HG03103 (cell line): ENCODE results near the gene BRCA2.
A peak's percentile ranks its signal among the peaks of the same experiment; 100 is the strongest.
"Not testable (repeated sequence)": the region's sequence is repeated elsewhere in the genome, so short reads cannot be mapped to it uniquely, and the experiment has no call there.

Source experiments
- ATAC-seq: cut with Tn5 transposase; IDR thresholded peaks from one replicate; pipeline ENCODE4 v1.9.1; 2021; ENCODE audit warnings: low read depth; ENCODE audit not compliant: unreplicated experiment

BRCA2 gene

DNA sequence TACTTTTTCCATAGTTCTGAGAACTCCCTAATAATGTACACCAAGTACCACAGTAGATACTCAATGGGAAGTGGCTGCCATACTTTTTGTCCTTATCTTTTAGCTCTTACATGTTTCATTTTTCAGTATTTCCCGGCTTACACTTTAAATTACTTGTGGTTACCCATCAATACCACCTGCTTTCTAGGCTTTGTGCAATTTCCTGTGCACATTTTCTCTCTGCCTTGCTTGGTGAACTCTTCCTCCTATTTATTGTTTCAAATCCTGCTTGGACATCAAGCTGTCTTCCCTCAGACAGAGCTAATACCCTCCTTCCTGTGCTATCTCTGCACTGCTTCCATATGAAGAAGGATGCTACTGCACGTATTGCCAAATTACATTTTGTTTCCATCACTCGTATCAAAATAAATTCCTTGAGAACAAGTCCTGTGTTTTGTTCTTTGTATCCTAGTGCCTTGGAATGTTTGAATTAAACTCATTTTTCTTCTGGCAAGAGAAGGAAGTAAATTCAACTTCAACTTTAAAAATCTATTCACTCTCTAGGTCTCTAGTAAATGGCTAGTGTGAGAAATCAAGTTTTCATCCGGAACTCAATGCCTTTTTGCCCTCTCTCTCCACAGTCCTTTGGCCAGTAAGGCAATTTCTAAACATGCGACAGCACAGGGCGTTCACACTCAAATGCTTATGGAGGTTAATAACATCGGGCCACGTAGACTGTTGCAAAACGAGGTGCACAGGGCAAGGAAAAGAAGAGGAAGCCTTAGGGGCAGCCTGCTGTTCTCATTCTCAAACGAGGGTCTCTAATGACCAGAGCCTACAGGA lies 5.8 kb upstream of the BRCA2 start:
- ATAC-seq, result no peak

DNA sequence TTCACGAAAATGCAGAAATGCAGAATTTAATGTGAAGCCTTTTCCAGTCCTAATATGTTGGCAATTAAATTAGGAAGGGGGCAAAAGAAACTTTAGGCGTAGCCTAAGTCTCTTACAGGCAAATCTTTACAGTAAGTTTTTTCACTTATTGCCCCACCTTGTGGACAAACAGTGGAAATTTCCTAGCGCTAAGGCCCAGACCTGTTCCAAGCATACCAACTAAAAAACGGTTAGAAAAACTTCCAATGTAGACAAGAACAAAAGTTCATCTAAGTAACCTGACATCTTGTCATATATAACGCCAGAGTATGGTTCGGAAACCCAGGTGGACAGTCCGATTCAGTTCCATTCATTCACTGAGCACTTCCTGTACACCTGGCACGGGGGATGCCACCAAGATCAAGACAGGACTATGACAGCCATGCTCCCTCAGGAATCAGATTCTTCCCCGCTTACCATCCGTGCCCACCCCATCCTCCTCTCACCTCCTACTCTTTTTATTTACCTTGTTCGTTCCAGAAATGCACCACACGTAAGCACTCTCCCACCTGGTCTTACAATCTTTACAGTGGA lies 5.1 kb upstream of the BRCA2 start:
- ATAC-seq, result no peak

DNA sequence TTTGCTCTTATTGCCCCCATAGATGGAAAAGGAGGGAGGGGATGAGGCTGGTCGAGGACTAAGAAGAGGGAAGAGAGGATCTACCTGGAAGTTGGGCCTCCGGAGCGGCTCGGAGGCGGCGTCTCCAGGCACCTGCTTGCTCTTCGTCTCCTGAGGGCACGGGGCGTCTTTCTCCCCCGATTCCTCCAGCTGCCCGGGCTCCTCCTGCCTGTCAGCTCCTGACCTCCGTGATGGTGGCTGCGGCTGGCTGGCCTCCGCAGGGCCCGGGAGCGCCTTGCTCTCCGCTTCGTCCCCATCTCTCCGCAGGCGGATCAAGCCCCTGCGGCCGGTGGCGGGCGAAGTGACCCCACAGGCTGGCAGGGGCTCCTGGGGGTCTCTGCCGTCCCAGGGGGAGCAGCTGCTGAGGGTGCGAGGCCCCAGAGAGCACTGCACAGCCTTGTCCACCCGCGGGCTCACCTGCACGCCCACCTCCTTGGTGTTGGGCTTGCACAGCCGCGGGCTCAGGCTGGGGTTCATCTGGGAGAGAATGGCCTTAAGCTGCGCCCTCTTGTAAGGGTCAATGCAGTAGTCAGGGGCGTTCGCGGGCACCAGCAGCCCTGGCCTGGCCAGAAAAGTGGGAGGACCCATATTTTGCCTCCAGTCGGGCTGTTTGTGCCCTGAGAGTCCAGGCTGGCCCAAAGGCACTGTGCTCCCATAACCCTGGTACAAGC lies 4.0 kb upstream of the BRCA2 start:
- ATAC-seq, result no peak

GRCh38 chr13:32314271-32315237 lies 754 bp upstream of the BRCA2 start:
- ATAC-seq, result peak; percentile 14

DNA sequence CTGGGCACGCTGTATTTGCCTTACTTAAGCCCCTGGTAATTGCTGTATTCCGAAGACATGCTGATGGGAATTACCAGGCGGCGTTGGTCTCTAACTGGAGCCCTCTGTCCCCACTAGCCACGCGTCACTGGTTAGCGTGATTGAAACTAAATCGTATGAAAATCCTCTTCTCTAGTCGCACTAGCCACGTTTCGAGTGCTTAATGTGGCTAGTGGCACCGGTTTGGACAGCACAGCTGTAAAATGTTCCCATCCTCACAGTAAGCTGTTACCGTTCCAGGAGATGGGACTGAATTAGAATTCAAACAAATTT lies 676 bp downstream of the BRCA2 start:
- ATAC-seq, result peak; percentile 47

DNA sequence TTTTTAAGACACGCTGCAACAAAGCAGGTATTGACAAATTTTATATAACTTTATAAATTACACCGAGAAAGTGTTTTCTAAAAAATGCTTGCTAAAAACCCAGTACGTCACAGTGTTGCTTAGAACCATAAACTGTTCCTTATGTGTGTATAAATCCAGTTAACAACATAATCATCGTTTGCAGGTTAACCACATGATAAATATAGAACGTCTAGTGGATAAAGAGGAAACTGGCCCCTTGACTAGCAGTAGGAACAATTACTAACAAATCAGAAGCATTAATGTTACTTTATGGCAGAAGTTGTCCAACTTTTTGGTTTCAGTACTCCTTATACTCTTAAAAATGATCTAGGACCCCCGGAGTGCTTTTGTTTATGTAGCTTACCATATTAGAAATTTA lies 1.2 kb downstream of the BRCA2 start:
- no peak for ATAC-seq

GRCh38 chr13:32317716-32318465 lies 2.6 kb downstream of the BRCA2 start:
- no peak for ATAC-seq

- no peak for ATAC-seq
Measured at GRCh38 chr13:32320528-32320927, 5.2 kb downstream of the BRCA2 start.

- ATAC-seq, result no peak
Measured at GRCh38 chr13:32323912-32324311, 8.6 kb downstream of the BRCA2 start.

GRCh38 chr13:32330441-32330840 lies 15.1 kb downstream of the BRCA2 start:
- no peak for ATAC-seq

DNA sequence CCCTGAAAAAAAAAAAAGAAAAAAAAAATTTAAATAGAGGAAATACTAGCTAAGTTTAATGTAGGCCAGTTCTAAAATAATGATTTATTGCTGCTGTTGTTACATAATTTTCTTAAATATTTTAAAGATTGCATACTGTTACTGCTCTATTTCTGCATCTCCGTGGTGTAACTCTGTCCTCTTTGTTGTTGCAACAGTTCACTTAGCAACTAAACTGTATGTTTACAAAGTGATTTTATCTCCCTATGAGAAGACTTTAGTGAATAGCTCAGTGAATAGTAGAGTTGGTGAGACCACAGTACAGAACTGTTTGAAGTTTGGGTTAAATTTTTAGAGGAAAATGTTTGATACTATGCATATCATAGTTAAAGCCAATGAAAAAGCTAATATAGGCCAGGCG lies 19.4 kb downstream of the BRCA2 start:
- no peak for ATAC-seq

GRCh38 chr13:32340914-32341313 lies 25.6 kb downstream of the BRCA2 start:
- no peak for ATAC-seq

DNA sequence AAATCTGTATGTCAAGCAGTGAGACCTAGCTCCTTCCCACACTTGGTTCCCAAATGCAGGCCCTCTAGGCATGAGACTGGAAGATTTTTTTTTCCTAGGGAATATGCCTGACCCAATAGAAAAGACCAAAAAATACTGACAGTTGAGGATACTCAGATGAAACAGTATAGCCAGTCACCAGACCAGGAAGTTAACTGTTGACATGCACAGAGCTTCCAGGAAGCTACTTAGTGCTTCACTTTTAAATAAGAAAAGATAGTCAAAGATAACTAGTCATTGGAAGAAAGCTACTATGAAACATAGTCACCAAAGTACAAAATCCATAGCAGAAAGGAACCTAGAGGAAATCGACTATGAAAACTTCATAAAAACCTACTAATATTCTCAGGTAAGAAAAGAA lies 32.3 kb downstream of the BRCA2 start:
- no peak for ATAC-seq

- not testable (repeated sequence) for ATAC-seq
Measured at GRCh38 chr13:32350839-32351441, 35.6 kb downstream of the BRCA2 start.

DNA sequence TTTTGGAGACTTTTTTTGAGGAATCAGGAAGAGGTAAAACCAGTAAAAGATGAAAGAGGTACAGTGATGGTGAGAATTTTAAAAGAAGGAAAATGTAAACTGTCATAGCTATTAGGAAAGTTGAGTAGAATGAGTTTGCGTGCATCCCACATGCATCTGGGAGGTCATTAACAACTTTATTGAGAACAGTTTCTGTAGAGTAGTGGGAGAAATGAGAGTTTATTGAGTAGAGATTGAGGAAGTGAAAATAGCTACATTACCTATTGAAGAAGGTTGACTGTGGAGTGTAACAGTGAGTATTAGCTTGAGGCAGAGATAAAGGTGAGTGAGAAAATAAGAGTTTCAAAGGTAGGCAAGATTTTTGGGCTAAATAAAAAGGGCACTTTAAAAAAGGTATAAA lies 38.7 kb downstream of the BRCA2 start:
- ATAC-seq, result peak; percentile 73

GRCh38 chr13:32355935-32356334 lies 40.6 kb downstream of the BRCA2 start:
- ATAC-seq, result not testable (repeated sequence)

- no peak for ATAC-seq
Measured at GRCh38 chr13:32362574-32362973, 47.3 kb downstream of the BRCA2 start.

- no peak for ATAC-seq
Measured at GRCh38 chr13:32370805-32371204, 55.5 kb downstream of the BRCA2 start.

DNA sequence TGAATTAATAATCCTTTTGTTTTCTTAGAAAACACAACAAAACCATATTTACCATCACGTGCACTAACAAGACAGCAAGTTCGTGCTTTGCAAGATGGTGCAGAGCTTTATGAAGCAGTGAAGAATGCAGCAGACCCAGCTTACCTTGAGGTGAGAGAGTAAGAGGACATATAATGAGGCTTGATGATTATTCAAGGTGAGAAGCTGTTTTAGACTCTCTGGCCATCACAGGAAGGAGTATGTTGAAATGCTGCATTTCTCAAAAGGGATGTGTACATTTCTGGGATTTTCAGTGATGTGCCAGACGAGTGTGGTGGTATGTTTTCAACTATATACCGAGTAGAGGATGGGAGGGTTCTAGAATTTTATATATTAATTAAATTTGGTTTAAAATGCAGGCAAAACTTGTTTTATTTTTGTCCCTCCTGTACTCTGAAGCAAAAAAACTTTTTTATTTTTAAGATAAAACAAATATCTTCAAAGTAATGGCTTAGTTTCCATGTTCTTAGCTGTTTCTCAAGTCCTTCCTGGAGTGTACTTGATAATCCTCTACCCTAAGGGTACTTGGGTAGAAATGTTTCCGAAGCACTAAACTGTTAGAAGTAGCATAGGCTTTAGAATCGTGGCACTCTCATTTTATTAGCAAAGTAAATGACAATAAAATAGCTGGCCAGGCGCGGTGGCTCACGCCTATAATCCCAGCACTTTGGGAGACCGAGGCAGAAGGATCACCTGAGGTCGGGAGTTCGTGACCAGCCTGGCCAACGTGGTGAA lies 61.5 kb downstream of the BRCA2 start:
- no peak for ATAC-seq
